ENCODE measurements around the gene DNAJC6.

The DNAJC6 gene

DNA sequence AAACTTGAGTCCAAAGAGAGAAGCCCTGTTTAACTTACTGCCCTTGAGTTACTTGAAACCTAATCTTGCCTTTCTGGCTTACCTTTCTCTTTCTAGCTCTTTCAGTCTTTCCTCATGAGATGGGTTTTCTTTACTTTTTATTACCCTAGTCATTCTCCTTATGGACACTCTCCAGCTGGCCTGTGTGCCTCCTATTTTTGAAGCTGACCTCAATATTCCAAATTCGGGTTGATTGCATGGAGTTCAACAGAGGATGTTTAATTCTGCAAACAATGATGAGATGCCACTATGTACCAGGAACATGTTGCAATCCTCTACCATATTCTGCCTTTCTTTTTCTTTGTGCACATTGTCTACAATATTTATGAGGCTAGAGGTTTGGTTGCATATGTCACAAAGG lies 20.7 kb downstream of the DNAJC6 start:
- Histone ChIP-seq H3K4me3 (ENCODE audit: low read depth in 1 of 2, low read length in 1 of 2) (no peak overlapping the region), H3K9me3 (no peaks in the 10 kb centered on the region), H3K27me3 (no peaks in the 10 kb centered on the region), H3K27ac (no peak overlapping the region), H3K36me3 (no peaks in the 10 kb centered on the region), H3K4me1 (ENCODE audit: control insufficient read depth in 1 of 2, insufficient read depth in 1 of 2, low read depth in 1 of 2, low read length in 1 of 2) (no peaks in the 10 kb centered on the region)
- TF ChIP-seq CTCF (IDR thresholded peaks at IDR 0.05), result no peak

DNA sequence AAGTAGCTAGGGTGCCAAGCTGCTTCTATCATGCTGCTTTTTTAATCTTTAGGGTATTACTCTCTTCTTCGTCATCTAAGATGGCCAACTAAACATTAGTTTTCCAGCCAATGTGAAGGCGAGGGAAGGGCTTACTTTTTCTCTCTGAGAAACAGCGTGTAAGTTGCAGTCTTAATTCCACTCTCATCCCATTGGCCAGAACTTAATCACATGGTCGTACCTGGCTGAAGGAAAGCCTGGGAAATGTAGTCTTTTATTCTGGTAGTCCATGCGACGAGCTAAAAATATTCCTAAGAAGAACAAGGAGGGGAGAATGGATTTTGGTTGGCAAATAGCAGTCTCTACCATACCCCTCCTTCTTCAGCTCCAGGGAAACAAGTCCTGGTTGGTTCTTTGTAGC lies 21.5 kb downstream of the DNAJC6 start:
- TF ChIP-seq CTCF (IDR thresholded peaks at IDR 0.05), result no peak
- Histone ChIP-seq H3K27me3 (no peaks in the 10 kb centered on the region), H3K4me1 (ENCODE audit: control insufficient read depth in 1 of 2, insufficient read depth in 1 of 2, low read depth in 1 of 2, low read length in 1 of 2) (no peaks in the 10 kb centered on the region), H3K4me3 (ENCODE audit: low read depth in 1 of 2, low read length in 1 of 2) (no peak overlapping the region), H3K36me3 (no peaks in the 10 kb centered on the region), H3K9me3 (no peaks in the 10 kb centered on the region), H3K27ac (no peak overlapping the region)

- no peaks in the 10 kb centered on the region for H3K36me3 ChIP-seq
- no peaks in the 10 kb centered on the region for H3K4me1 ChIP-seq (ENCODE audit: control insufficient read depth in 1 of 2, insufficient read depth in 1 of 2, low read depth in 1 of 2, low read length in 1 of 2)
- no peak overlapping the region for H3K4me3 ChIP-seq (ENCODE audit: low read depth in 1 of 2, low read length in 1 of 2)
- H3K9me3 ChIP-seq, result no peaks in the 10 kb centered on the region
- H3K27ac ChIP-seq, result no peak overlapping the region
- H3K27me3 ChIP-seq, result no peaks in the 10 kb centered on the region
- TF ChIP-seq CTCF (IDR thresholded peaks at IDR 0.05), result no peak
These were observed 23.5 kb downstream of the DNAJC6 start for GRCh38 chr1:65332821-65333220.

DNA sequence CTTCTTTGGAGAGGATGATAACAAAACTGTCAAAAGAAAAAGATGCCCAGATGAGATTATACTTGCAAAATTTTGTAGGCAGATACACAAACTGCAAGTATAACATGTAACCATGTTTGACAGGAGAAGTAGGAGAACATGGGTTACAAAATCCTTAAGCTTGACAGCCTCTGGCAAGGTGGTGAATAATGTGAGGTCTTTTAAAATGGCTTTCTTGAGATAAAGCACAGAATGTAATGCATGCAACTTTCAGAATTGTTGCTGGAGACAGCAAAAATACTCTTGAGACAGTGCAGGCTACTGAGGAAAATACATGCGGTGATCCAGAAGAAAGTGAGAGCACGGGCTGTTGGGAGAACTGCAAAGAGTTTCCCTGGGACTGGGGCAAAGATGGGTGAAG lies 24.7 kb downstream of the DNAJC6 start:
- TF ChIP-seq CTCF (IDR thresholded peaks at IDR 0.05), result no peak
- no peak overlapping the region for H3K4me3 ChIP-seq (ENCODE audit: low read depth in 1 of 2, low read length in 1 of 2)
- H3K9me3 ChIP-seq, result no peaks in the 10 kb centered on the region
- no peaks in the 10 kb centered on the region for H3K4me1 ChIP-seq (ENCODE audit: control insufficient read depth in 1 of 2, insufficient read depth in 1 of 2, low read depth in 1 of 2, low read length in 1 of 2)
- H3K36me3 ChIP-seq, result no peaks in the 10 kb centered on the region
- no peaks in the 10 kb centered on the region for H3K27me3 ChIP-seq
- no peak overlapping the region for H3K27ac ChIP-seq

DNA sequence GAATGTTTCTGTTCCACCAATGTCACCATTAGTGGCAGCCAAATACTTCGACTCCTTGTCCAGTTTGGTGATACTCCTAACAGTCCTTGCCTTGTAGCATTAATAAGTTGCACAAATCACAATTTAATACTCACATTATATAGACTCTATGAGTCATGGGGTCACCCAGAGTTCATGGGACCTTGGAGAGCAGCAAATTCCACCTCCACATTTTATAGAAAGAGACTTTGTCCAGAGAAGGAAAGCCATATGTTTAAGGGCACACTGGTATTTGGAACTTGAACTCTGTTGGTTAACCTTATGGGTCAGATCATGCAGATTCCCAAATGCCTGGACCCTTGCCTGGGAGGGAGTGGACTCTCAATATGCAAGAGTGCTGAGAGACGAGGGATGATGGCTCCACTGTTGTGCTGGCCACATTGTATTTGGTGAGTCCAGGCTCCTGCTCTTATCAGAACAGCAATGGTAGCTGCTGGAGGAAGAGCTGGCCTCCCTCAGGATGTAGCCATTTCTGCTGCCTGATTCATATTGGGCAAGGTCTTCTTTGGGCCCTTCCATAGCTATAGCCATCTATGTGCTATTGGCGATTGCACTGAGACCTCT lies 30.6 kb downstream of the DNAJC6 start:
- Histone ChIP-seq H3K27me3 (no peaks in the 10 kb centered on the region), H3K9me3 (no peaks in the 10 kb centered on the region), H3K27ac (no peak overlapping the region), H3K4me1 (ENCODE audit: control insufficient read depth in 1 of 2, insufficient read depth in 1 of 2, low read depth in 1 of 2, low read length in 1 of 2) (no peaks in the 10 kb centered on the region), H3K4me3 (ENCODE audit: low read depth in 1 of 2, low read length in 1 of 2) (no peak overlapping the region), H3K36me3 (no peaks in the 10 kb centered on the region)
- TF ChIP-seq CTCF (IDR thresholded peaks at IDR 0.05), result no peak

DNA sequence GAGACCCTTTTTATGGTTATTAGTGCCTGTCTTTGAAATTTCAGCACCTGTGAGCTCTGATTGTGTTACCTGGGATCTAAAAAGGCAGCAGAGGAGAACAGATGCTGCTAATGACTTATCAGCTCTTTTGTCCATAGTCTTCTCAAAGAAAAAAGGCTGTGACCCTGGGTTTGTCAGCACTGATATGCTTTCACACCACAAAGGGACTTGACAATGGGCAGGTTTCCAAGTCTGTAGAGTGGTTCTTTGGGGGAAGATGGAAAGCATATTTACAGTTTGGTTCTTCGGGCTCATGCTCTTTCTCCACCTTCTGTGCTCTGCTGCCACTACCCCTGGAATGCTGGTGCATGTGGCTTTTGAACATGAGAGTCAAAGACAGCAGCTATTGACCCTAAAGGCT lies 32.0 kb downstream of the DNAJC6 start:
- Histone ChIP-seq H3K27me3 (no peaks in the 10 kb centered on the region), H3K27ac (no peak overlapping the region)
- no peak for TF ChIP-seq CTCF (IDR thresholded peaks at IDR 0.05)

More for the DNA sequence above, 32.0 kb downstream of the DNAJC6 start:
- H3K4me1 ChIP-seq (ENCODE audit: control insufficient read depth in 1 of 2, insufficient read depth in 1 of 2, low read depth in 1 of 2, low read length in 1 of 2), result no peaks in the 10 kb centered on the region
- H3K9me3 ChIP-seq, result no peaks in the 10 kb centered on the region
- no peaks in the 10 kb centered on the region for H3K36me3 ChIP-seq
- no peak overlapping the region for H3K4me3 ChIP-seq (ENCODE audit: low read depth in 1 of 2, low read length in 1 of 2)
